ENCODE results near the gene KLK1. TPM values are rescaled to one million over a fixed set of nuclear protein-coding genes. Genes with fewer than 3 reads are reported as not detected.

Gene KLK1
- total and polyA plus RNA-seq, 10 of the 15 experiments (the other 5 are each of a cell fraction or from before 2014, with no cell fraction given) = 3.4 to 27.5 (median 20.2) TPM

DNA sequence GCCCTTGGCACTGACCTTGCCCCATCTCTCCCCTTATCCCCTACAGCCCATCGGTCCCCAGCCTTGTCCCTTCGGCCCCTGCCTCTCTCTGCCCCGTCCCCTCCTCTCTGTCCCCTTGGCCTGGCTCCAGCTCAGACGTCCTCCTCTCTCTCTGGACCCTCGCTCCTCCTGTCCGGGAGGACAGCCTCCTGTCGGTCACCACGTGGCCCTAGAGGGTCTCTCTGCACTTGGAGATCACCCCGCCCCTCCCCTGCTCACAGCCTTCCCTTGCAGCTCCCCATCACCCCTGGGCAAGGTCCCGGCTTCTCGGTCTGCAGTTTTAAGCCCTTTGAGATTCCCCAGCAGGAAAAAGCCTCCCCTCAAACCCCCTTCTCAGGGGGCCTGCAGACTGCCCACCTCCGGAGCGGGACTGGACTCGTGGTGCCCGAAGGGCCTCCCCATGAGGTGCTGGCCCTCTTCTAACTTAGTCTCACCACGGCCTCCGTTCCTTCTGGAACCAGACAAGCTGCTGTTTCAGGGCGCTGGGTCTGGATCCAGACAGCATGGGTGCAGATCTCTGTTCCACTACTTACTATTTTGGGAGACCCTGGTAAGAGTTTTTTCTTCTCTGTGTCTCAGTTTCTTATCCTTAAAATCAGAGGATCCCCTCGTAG lies 13.1 kb upstream of the KLK1 start:
- RAD21 ChIA-PET (ENCODE audit: unreplicated experiment) = interaction anchor here (1.9 to 4.6 kb wide), 2 partner anchors 16 to 85 kb away, joined by 7 to 41 read pairs; no protein-coding TSS in a partner anchor
- in situ Hi-C loops (cut with MboI) = no loop called here
- H3K9me3 ChIP-seq (replicated peaks; ENCODE audit: control insufficient read depth, insufficient read depth, low read length) = no peaks in the 10 kb centered on the region
- ATAC-seq (no peak), DNase-seq (ENCODE audit: low read depth, low spot score) (no peak), FAIRE-seq (no peak)
- peaks cover 5% of the 10 kb centered on the region; the same call in 1 of the 2 replicates for H3K4me1 ChIP-seq (ENCODE audit: control insufficient read depth, insufficient read depth, low read length)
- CTCF ChIA-PET = interaction anchor here (1.1 to 2.6 kb wide), 3 partner anchors 9 to 85 kb away, joined by 3 to 8 read pairs (median 6); no protein-coding TSS in a partner anchor
- H3K27me3 ChIP-seq (replicated peaks in 1 of 2; ENCODE audit: control insufficient read depth in 2 of 2, insufficient read depth in 2 of 2, low read length in 1 of 2) = no peaks in the 10 kb centered on the region
- intact Hi-C loops (cut with micrococcal nuclease; ENCODE audit: unreplicated experiment) = loop anchor here (5.0 kb wide), 1 partner anchor 61 kb away; no protein-coding TSS in a partner anchor
- no peaks in the 10 kb centered on the region for H3K79me2 ChIP-seq (ENCODE audit: control insufficient read depth, insufficient read depth, low read length)
- SMC1A ChIA-PET (ENCODE audit: uncharacterized antibody, unreplicated experiment) = interaction anchor here (0.6 to 4.6 kb wide), 4 partner anchors 17 to 484 kb away, joined by 3 to 37 read pairs (median 4); no protein-coding TSS in a partner anchor
- no peak overlapping the region for H3K4me3 ChIP-seq
- no TSS peak for BruUV-seq (replicated peaks)
- 58% methylated on average over 19 of the region's 19 CpGs for WGBS (ENCODE audit: insufficient coverage, insufficient replicate concordance, low lambda C conversion rate, missing lambda C conversion rate)
- POLR2A ChIA-PET = interaction anchor here (1.0 to 1.2 kb wide), 2 partner anchors 8 to 61 kb away, joined by 4 read pairs; no protein-coding TSS in a partner anchor
- H3K27ac ChIP-seq (ENCODE audit: control insufficient read depth, insufficient read depth) = no peak overlapping the region
- TF ChIP-seq, protein P1, sequence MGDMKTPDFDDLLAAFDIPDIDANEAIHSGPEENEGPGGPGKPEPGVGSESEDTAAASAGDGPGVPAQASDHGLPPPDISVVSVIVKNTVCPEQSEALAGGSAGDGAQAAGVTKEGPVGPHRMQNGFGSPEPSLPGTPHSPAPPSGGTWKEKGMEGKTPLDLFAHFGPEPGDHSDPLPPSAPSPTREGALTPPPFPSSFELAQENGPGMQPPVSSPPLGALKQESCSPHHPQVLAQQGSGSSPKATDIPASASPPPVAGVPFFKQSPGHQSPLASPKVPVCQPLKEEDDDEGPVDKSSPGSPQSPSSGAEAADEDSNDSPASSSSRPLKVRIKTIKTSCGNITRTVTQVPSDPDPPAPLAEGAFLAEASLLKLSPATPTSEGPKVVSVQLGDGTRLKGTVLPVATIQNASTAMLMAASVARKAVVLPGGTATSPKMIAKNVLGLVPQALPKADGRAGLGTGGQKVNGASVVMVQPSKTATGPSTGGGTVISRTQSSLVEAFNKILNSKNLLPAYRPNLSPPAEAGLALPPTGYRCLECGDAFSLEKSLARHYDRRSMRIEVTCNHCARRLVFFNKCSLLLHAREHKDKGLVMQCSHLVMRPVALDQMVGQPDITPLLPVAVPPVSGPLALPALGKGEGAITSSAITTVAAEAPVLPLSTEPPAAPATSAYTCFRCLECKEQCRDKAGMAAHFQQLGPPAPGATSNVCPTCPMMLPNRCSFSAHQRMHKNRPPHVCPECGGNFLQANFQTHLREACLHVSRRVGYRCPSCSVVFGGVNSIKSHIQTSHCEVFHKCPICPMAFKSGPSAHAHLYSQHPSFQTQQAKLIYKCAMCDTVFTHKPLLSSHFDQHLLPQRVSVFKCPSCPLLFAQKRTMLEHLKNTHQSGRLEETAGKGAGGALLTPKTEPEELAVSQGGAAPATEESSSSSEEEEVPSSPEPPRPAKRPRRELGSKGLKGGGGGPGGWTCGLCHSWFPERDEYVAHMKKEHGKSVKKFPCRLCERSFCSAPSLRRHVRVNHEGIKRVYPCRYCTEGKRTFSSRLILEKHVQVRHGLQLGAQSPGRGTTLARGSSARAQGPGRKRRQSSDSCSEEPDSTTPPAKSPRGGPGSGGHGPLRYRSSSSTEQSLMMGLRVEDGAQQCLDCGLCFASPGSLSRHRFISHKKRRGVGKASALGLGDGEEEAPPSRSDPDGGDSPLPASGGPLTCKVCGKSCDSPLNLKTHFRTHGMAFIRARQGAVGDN (IDR thresholded peaks at IDR 0.05) = no peak
- TF ChIP-seq BMI1 (IDR thresholded peaks at IDR 0.05; ENCODE audit: borderline replicate concordance) (no peak), SMC3 (IDR thresholded peaks at IDR 0.05; ENCODE audit: borderline replicate concordance, low read length) (no peak), DPF2 (IDR thresholded peaks at IDR 0.05) (no peak), FOXM1 (IDR thresholded peaks at IDR 0.05; ENCODE audit: low read depth, low read length) (no peak), FOXK2 (IDR thresholded peaks at IDR 0.05) (no peak), YBX1 (IDR thresholded peaks at IDR 0.05) (no peak), ZNF384 (IDR thresholded peaks at IDR 0.05; ENCODE audit: borderline replicate concordance, low read depth, low read length) (no peak), RBBP5 (conservative IDR thresholded peaks at IDR 0.05) (no peak), NFYA (IDR thresholded peaks at IDR 0.05; ENCODE audit: borderline replicate concordance, low read depth, low read length) (no peak)
- TF ChIP-seq, protein P2, sequence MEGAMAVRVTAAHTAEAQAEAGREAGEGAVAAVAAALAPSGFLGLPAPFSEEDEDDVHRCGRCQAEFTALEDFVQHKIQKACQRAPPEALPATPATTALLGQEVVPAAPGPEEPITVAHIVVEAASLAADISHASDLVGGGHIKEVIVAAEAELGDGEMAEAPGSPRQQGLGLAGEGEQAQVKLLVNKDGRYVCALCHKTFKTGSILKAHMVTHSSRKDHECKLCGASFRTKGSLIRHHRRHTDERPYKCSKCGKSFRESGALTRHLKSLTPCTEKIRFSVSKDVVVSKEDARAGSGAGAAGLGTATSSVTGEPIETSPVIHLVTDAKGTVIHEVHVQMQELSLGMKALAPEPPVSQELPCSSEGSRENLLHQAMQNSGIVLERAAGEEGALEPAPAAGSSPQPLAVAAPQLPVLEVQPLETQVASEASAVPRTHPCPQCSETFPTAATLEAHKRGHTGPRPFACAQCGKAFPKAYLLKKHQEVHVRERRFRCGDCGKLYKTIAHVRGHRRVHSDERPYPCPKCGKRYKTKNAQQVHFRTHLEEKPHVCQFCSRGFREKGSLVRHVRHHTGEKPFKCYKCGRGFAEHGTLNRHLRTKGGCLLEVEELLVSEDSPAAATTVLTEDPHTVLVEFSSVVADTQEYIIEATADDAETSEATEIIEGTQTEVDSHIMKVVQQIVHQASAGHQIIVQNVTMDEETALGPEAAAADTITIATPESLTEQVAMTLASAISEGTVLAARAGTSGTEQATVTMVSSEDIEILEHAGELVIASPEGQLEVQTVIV (IDR thresholded peaks at IDR 0.05; ENCODE audit: borderline replicate concordance, partially characterized antibody) = no peak
- no peak overlapping the region for H2AFZ ChIP-seq (ENCODE audit: control insufficient read depth, low read depth, low read length)
- no peaks in the 10 kb centered on the region for H4K20me1 ChIP-seq (ENCODE audit: control insufficient read depth, insufficient read depth)
- H3K4me2 ChIP-seq (ENCODE audit: control insufficient read depth, insufficient read depth) = peak overlapping the region; percentile 97
- no peak overlapping the region for H3K9ac ChIP-seq (ENCODE audit: control insufficient read depth, insufficient read depth, low read length)
- no peaks in the 10 kb centered on the region for H3K36me3 ChIP-seq (ENCODE audit: control insufficient read depth in 2 of 2, insufficient read depth in 2 of 2, low read length in 1 of 2)
